ENCODE results near the gene SLC26A5. TPM values are rescaled to one million over a fixed set of nuclear protein-coding genes. Genes with fewer than 3 reads are reported as not detected.
A peak's percentile ranks its signal among the peaks of the same experiment; 100 is the strongest.

Gene SLC26A5
- total and polyA plus RNA-seq, 10 of the 15 experiments (the other 5 are each of a cell fraction or from before 2014, with no cell fraction given) = 0.03 TPM; not detected in 9

DNA sequence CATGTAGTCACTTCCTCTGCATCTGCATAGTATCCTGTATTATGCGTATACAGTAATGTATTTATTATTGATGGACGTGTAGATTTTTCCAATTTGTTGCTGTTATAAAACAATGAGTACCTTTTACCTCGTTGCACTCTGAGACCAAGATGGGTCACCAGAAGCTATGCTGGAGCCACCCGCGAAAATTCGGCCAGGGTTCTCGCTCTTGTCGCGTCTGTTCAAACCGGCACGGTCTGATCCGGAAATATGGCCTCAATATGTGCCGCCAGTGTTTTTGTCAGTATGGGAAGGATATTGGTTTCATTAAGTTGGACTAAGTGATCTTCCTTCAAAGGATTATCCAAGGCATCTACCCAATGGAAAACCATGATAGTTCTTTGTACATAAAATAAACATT lies 97.6 kb downstream of the SLC26A5 start:
- in situ Hi-C loops (cut with MboI) = loop anchor here (25.0 kb wide), 1 partner anchor 1739 kb away; no protein-coding TSS in a partner anchor
- WGBS (ENCODE audit: insufficient coverage, insufficient replicate concordance, low lambda C conversion rate, missing lambda C conversion rate) = 47% methylated on average over 13 of the region's 13 CpGs
- peak overlapping the region; percentile 77 for H3K4me2 ChIP-seq (ENCODE audit: control insufficient read depth, insufficient read depth)
- H3K9ac ChIP-seq (ENCODE audit: control insufficient read depth, insufficient read depth, low read length) = peak overlapping the region; percentile 84
- H3K9me3 ChIP-seq (replicated peaks; ENCODE audit: control insufficient read depth, insufficient read depth, low read length) = no peaks in the 10 kb centered on the region
- peak overlapping the region; percentile 93 for H3K4me3 ChIP-seq
- peaks cover 7% of the 10 kb centered on the region for H3K4me1 ChIP-seq (ENCODE audit: control insufficient read depth, insufficient read depth, low read length)
- no peak overlapping the region for H2AFZ ChIP-seq (ENCODE audit: control insufficient read depth, low read depth, low read length)
- no peak for DNase-seq (ENCODE audit: low read depth, low spot score)
- no TSS peak for BruUV-seq (replicated peaks)
- H3K27me3 ChIP-seq (replicated peaks in 1 of 2; ENCODE audit: control insufficient read depth in 2 of 2, insufficient read depth in 2 of 2, low read length in 1 of 2) = no peaks in the 10 kb centered on the region
- RAD21 ChIA-PET (ENCODE audit: unreplicated experiment) = interaction anchor here (1.0 to 1.4 kb wide), 2 partner anchors 50 to 55 kb away, joined by 3 to 4 read pairs; no protein-coding TSS in a partner anchor
- ATAC-seq = no peak
- TF ChIP-seq, protein P1, sequence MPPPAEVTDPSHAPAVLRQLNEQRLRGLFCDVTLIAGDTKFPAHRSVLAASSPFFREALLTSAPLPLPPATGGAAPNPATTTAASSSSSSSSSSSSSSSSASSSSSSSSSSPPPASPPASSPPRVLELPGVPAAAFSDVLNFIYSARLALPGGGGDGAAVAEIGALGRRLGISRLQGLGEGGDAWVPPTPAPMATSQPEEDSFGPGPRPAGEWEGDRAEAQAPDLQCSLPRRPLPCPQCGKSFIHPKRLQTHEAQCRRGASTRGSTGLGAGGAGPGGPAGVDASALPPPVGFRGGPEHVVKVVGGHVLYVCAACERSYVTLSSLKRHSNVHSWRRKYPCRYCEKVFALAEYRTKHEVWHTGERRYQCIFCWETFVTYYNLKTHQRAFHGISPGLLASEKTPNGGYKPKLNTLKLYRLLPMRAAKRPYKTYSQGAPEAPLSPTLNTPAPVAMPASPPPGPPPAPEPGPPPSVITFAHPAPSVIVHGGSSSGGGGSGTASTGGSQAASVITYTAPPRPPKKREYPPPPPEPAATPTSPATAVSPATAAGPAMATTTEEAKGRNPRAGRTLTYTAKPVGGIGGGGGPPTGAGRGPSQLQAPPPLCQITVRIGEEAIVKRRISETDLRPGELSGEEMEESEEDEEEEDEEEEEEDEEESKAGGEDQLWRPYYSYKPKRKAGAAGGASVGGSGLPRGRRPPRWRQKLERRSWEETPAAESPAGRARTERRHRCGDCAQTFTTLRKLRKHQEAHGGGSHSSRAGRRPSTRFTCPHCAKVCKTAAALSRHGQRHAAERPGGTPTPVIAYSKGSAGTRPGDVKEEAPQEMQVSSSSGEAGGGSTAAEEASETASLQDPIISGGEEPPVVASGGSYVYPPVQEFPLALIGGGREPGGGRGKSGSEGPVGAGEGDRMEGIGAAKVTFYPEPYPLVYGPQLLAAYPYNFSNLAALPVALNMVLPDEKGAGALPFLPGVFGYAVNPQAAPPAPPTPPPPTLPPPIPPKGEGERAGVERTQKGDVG (CRISPR knock-in tag; IDR thresholded peaks at IDR 0.05) = no peak
- TF ChIP-seq TAF1 (IDR thresholded peaks at IDR 0.05; ENCODE audit: borderline replicate concordance, low read depth, low read length) = no peak
- TF ChIP-seq RB1 (IDR thresholded peaks at IDR 0.05; ENCODE audit: borderline replicate concordance) = no peak
- no peak for TF ChIP-seq EP300 (IDR thresholded peaks at IDR 0.05; ENCODE audit: borderline replicate concordance in 1 of 2, control insufficient read depth in 1 of 2, low read depth in 2 of 2, low read length in 2 of 2)
- TF ChIP-seq, protein P2, sequence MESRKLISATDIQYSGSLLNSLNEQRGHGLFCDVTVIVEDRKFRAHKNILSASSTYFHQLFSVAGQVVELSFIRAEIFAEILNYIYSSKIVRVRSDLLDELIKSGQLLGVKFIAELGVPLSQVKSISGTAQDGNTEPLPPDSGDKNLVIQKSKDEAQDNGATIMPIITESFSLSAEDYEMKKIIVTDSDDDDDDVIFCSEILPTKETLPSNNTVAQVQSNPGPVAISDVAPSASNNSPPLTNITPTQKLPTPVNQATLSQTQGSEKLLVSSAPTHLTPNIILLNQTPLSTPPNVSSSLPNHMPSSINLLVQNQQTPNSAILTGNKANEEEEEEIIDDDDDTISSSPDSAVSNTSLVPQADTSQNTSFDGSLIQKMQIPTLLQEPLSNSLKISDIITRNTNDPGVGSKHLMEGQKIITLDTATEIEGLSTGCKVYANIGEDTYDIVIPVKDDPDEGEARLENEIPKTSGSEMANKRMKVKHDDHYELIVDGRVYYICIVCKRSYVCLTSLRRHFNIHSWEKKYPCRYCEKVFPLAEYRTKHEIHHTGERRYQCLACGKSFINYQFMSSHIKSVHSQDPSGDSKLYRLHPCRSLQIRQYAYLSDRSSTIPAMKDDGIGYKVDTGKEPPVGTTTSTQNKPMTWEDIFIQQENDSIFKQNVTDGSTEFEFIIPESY (IDR thresholded peaks at IDR 0.05) = no peak
- CTCF ChIA-PET = no interaction called here
- FAIRE-seq = no peak
- H4K20me1 ChIP-seq (ENCODE audit: control insufficient read depth, insufficient read depth) = no peaks in the 10 kb centered on the region; the same call in 1 of the 2 replicates
- H3K36me3 ChIP-seq (ENCODE audit: control insufficient read depth in 2 of 2, insufficient read depth in 2 of 2, low read length in 1 of 2) = peaks cover 0 to 4% of the 10 kb centered on the region in 2 experiments; a peak in 1 of 4 replicates
- POLR2A ChIA-PET = no interaction called here
- 0 out of 2 replicates have a peak overlapping the region, but pooled peaks have one; percentile 4 for H3K27ac ChIP-seq (ENCODE audit: control insufficient read depth, insufficient read depth)
- SMC1A ChIA-PET (ENCODE audit: uncharacterized antibody, unreplicated experiment) = interaction anchor here (0.9 kb wide), 1 partner anchor 27 kb away, joined by 3 read pairs; no protein-coding TSS in a partner anchor
- intact Hi-C loops (cut with micrococcal nuclease; ENCODE audit: unreplicated experiment) = loop anchor here (10.0 kb wide), 1 partner anchor 204 kb away; the partner anchor contains the start of gene NAPEPLD
- H3K79me2 ChIP-seq (ENCODE audit: control insufficient read depth, insufficient read depth, low read length) = peaks cover 72% of the 10 kb centered on the region

All from GM12878 (cell line).